Urinary bladder (tissue), 4 donors: ENCODE data around the gene SLX9. TPM values are rescaled to one million over a fixed set of nuclear protein-coding genes. Genes with fewer than 3 reads are reported as not detected.

Experiments used
- DNase-seq: peaks from one replicate; pipeline ENCODE4 v3.0.0-alpha.2; 2015; ENCODE audit errors: extremely low spot score
- H3K27ac ChIP-seq: one replicate; pipeline ENCODE4 v1.5.1; 2013; ENCODE audit warnings: low read depth, mild to moderate bottlenecking, moderate library complexity
- H3K36me3 ChIP-seq: one replicate; pipeline ENCODE4 v1.6.1; 2013; ENCODE audit warnings: mild to moderate bottlenecking, moderate library complexity; ENCODE audit not compliant: insufficient read depth
- H3K4me1 ChIP-seq: one replicate; pipeline ENCODE4 v1.6.1; 2013; ENCODE audit warnings: mild to moderate bottlenecking, moderate library complexity; ENCODE audit not compliant: insufficient read depth
- H3K4me3 ChIP-seq: one replicate; pipeline ENCODE4 v1.5.1; 2013; ENCODE audit warnings: low read depth, low read length
- WGBS: extraction: QIAGEN DNeasy Blood & Tissue Kit; methylation state at CpG from one replicate; pipeline ENCODE4 v1.1.7; 2013; 5-methylcytosine and 5-hydroxymethylcytosine counted together
- polyA plus RNA-seq: library from polyadenylated mRNA; stranded (reverse); fragments of 200-250 nt; gene quantifications from one replicate; pipeline ENCODE4 v1.2.3, GENCODE V29; 2013
- total RNA-seq: library from RNA; depleted of rRNA; stranded (reverse); fragments of >200 nt; gene quantifications from one replicate; pipeline ENCODE4 v1.2.3, GENCODE V29; 2014
- donor health status: healthy with polysubstance abuse.
- donor health status: healthy.

SLX9 gene
- total and polyA plus RNA-seq, 2 donors: 7.1 to 35.7 TPM

DNA sequence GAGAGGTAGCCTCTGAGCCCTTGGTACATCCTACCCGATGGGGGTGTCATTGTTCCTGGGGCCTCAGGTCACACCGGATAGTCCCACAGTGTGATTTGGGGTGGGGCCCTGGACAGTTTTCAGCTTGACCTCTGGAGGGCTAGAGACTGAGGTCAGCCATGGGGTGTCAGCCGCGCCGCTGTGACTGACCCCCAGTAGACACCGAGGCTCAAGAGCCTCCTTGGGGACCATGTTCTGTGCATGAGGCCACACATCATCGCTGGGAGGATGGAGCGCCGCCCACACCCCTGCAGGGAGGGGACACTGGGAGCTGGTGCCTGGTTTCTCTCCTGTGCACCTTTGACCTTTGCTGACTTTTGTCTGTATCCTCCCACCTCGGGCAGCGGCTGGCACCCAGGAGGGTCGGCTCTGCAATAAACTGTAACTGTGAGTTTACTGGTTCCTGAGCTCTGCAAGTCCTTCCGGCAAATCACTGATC is 41.8 kb upstream of the SLX9 start:
- no peaks in the 10 kb centered on the region for H3K4me1 ChIP-seq
- H3K27ac ChIP-seq: no peak overlapping the region
- WGBS: 73% methylated on average over 13 of the region's 13 CpGs
- DNase-seq: no peak
- H3K36me3 ChIP-seq: no peaks in the 10 kb centered on the region
- H3K4me3 ChIP-seq: no peak overlapping the region

DNA sequence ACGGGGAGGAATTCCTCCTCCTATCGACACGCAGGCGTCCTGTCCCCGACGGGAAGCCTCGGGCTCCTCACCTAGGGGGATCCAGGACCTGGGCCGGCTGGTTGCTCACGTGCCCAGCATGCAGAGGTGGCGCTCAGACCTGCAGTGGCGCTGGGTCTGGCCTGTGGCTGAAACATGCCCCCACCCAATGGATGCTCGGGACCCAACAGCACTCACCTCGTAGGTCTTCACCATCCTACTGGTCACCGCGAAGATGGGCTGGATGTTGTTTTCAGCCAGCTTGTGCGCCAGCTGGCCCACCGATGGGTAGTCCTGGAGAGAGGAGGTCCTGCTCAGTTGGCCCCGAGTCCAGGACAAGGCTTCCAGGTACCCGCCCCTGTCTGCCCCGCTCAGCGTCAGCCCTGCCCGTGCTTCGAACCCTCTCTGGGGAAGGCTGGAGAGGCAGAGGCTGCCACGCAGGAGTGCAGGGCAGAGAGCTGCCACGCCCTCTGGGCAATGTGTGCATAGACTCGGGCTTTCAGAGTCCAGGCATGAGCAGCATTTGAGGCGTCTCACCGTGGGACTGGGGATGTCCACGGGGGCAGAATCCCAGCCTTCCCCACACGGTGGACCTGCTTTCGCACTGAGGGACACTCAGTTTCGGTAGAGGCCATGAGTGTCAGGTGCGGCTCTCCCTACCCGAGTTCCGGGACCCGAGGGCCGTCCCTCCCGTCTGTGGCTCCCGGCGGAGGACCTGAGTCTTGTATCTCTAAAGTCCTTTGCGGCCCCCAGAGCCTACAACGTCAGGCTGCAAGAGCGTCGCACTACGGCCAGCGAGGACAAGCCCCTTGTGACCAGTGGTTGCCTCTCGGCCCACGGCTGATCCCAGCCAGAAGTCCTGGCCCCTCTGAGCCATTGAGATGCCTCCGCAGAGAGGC is 40.7 kb upstream of the SLX9 start:
- no peaks in the 10 kb centered on the region for H3K4me1 ChIP-seq
- no peak for DNase-seq
- 82% methylated on average over 49 of the region's 49 CpGs for WGBS
- no peak overlapping the region for H3K27ac ChIP-seq
- no peak overlapping the region for H3K4me3 ChIP-seq
- H3K36me3 ChIP-seq: no peaks in the 10 kb centered on the region

DNA sequence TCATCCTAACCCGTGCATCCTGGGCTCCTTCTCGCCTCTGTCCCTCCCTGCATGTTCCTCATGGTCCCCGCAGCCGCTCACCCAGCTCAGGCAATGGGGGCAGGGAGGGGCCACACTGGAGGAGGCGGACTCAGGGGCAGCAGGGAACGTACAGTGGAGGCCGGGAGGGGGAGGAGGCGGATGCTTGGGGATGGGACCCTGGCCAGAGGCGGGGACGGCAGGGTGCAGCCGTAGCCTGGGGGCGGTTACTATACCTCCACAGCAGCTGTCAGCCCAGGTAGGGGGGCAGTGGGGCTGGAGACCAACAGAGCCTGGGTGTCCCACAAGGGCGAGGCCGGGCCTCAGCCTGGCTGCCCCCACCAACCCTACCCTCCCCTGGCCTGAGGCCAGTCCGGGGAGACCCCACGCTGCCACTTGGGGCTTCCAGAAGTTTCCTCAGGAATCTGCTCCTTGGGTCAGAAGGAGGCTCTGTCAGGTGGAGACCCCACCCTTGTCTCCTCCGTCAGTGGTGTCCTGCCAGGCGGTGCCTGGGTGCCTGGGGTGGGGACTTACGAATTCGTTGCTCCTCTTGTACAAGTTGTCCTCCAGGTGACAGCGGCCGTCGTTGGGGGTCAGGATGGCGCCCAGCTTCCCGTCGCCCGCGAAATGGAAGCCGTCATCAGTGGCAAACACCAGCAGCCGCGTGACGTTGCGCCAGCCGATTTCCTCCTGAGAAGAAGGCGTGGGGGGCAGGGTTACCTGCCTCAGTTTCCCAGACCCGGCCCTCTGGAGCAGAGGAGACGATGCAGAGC is 39.9 kb upstream of the SLX9 start:
- Histone ChIP-seq H3K36me3 (no peaks in the 10 kb centered on the region), H3K4me3 (no peak overlapping the region), H3K27ac (no peak overlapping the region), H3K4me1 (no peaks in the 10 kb centered on the region)
- 85% methylated on average over 37 of the region's 37 CpGs for WGBS
- no peak for DNase-seq

DNA sequence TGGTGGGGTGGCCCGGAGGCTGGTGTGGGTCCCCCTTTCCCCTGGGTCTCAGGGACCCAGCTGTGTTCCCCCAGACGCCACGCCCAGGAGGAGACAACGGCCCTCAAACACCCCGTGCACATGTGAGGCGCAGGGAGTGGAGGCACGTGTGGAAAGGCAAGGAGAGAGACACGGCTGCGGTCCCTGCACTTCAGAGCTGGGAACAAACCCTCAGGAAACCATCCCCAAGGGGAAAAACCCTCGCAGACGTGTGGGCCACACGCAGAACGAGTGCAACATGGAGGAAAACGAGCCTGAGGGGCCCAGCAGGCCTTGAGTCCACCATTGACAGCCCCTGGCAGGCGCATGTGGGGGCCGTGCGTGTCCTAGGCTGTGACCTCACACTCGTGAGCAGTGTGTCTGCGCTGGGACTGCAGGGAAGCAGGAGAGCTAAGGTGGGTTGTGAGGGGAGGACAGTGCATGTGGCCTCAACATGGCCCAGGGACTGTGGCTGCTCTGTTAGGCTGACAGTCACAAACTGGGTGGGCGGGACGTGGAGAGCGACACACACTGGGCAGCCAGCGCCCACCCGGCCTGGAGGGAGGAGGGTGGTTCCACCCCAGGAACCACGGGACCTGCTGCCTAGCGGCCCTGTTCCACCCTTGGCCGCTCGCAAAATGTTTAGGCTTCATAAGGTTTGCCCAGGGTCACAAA is 39.1 kb upstream of the SLX9 start:
- no peaks in the 10 kb centered on the region for H3K36me3 ChIP-seq
- no peak overlapping the region for H3K4me3 ChIP-seq
- H3K4me1 ChIP-seq: no peaks in the 10 kb centered on the region
- no peak overlapping the region for H3K27ac ChIP-seq
- DNase-seq: no peak
- WGBS: 83% methylated on average over 28 of the region's 28 CpGs

DNA sequence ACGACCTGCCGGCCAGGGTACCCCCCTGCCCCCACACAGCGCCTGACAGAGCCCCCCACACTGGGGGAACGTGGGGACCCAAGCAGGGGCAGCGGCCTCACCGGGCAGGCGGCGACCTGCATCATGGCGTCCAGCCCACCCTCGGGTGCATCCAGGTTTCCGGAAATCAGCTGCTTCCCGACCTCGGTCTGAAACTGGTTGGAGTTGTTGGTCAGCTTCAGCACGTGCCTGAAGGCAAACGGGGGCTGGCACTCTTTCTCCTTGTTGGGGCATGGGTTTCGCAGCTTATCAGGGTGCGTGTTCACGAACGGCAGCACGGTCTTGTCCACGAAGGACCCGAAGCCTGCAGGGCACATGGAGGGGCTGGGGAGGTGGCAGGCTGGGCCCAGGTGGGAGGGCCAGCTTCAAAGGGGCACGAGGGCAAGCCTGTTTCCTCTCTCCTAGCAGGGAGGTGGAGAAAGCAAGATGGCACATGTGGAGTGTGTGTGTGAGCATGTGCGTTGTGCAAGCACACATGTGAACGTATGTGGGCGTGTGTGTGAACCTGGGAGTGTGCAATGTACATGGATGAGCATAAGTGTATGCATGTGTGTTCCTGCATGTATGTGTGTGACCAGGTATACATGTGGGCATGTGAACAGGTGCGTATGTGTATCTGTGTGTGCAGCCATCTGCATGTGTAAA is 38.3 kb upstream of the SLX9 start:
- 78% methylated on average over 27 of the region's 27 CpGs for WGBS
- H3K27ac ChIP-seq: no peak overlapping the region
- no peaks in the 10 kb centered on the region for H3K36me3 ChIP-seq
- no peak for DNase-seq
- no peaks in the 10 kb centered on the region for H3K4me1 ChIP-seq
- no peak overlapping the region for H3K4me3 ChIP-seq

DNA sequence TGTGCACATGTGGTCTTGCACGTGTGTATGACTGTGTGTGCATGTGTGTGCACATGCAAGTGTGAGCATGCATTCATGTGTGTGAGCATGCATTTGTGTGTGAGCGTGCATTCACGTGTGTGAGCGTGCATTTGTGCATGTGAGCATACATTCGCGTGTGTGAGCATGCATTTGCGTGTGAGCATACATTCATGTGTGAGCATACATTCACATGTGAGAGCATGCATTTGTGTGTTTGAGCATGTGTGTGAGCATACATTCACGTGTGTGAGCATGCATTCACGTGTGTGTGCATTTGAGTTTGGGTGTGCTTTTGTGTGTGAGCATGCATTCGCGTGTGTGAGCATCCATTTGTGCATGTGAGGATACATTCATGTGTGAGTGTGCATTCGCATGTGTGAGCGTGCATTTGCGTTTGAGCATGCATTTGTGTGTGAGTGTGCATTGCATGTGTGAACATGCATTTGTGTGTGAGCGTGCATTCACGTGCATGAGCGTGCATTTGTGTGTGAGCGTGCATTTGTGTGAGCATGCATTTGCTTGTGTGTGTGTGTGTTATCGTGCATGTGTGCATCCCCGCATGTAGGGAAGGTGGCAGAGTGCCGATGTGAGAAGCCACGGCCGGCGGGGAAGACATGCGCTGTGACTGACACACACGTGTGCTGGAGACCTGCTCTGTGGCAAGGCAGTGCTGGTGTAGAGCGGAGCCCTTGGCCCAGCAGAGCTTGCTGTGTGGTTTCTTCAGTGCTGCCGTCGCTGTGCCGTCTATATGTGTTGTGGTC is 37.4 kb upstream of the SLX9 start:
- 91% methylated on average over 30 of the region's 30 CpGs for WGBS
- DNase-seq: no peak

DNA sequence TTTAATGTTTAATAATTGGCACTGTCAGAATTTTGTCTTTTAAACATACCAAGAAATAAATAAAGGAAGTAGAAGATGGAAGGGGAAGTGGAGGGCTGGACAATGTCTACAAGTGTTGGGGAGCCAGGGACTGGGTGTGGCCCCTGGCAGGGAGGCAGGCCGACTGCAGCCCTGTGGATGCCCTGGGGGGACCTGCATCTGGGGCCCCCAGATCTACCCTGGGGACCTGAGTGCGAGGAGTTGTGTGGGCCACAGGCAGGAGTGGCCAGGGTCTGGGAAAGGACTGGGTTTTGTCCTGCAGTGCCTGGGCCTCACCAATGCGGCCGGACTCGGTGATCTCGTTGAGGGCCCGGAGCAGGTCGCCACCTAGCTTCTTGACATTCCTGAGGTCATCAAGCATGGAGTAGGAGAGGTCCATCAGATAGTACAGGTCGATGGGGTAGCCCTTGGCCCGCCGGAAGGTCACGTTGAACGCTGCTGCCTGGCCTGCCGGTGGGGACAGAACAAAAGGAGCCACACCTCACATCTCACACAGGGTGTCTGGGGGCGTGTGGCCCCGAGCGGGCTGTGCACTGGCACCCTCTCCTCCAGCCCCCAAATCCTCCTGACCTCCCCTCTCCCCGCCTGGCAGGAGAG is 36.7 kb upstream of the SLX9 start:
- no peak for DNase-seq
- no peaks in the 10 kb centered on the region for H3K4me1 ChIP-seq
- H3K4me3 ChIP-seq: no peak overlapping the region
- H3K27ac ChIP-seq: no peak overlapping the region
- WGBS: 86% methylated on average over 18 of the region's 18 CpGs
- no peaks in the 10 kb centered on the region for H3K36me3 ChIP-seq

More for the DNA sequence above, 37.4 kb upstream of the SLX9 start:
- Histone ChIP-seq H3K27ac (no peak overlapping the region), H3K36me3 (no peaks in the 10 kb centered on the region), H3K4me3 (no peak overlapping the region), H3K4me1 (no peaks in the 10 kb centered on the region)

DNA sequence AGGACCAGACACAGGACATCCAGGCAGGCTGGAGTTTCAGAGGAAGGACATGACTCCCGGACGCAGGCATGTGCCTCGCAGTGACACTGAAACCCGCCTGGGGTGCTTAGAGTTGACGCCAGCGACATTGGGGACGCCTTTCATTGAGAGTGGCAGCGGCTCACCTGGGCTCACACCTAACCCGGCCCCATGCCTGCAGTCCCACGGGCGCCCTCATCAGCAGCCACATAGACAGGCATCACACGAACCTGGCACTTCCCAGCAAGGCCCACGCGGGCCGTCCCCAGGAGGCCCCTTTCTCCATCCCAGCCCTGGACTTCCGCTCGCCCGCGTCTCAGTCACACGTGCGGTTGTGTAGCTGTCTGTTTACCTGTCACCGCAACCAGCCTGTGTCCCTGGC is 36.1 kb upstream of the SLX9 start:
- Histone ChIP-seq H3K36me3 (no peaks in the 10 kb centered on the region), H3K4me3 (no peak overlapping the region), H3K4me1 (no peaks in the 10 kb centered on the region), H3K27ac (no peak overlapping the region)
- WGBS: 89% methylated on average over 22 of the region's 22 CpGs
- DNase-seq: no peak

DNA sequence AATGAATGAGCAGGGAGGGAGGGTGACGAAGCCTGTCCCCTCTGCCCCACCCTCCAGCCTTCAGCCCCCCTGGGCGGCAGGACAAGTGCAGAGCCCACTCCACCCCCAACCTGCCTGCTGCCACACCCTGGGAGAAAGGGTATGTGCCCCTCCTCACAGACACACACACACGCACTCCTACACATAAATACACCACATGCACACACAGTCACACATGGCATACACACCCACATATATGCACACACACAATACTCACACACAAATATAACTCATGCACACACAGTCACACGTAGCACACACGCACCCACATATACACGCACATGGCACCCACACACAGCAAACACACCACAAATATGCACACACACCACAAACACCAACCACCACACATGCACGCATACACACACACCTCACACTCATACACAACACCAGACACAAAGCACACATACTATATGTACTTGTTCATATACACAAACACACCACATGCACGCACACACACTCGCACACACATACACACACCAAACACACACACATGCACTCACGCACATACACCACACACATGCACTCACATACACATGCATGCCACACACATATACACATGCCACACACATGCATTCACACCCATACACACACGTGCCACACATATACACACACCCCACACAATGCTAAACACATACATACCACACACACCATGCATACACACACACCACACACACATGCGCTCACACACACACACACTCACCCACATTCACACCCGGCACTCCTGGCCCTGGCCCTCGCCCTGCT is 35.5 kb upstream of the SLX9 start:
- no peak for DNase-seq
- H3K4me3 ChIP-seq: no peak overlapping the region
- WGBS: 91% methylated on average over 14 of the region's 14 CpGs
- no peaks in the 10 kb centered on the region for H3K4me1 ChIP-seq
- no peak overlapping the region for H3K27ac ChIP-seq
- no peaks in the 10 kb centered on the region for H3K36me3 ChIP-seq

DNA sequence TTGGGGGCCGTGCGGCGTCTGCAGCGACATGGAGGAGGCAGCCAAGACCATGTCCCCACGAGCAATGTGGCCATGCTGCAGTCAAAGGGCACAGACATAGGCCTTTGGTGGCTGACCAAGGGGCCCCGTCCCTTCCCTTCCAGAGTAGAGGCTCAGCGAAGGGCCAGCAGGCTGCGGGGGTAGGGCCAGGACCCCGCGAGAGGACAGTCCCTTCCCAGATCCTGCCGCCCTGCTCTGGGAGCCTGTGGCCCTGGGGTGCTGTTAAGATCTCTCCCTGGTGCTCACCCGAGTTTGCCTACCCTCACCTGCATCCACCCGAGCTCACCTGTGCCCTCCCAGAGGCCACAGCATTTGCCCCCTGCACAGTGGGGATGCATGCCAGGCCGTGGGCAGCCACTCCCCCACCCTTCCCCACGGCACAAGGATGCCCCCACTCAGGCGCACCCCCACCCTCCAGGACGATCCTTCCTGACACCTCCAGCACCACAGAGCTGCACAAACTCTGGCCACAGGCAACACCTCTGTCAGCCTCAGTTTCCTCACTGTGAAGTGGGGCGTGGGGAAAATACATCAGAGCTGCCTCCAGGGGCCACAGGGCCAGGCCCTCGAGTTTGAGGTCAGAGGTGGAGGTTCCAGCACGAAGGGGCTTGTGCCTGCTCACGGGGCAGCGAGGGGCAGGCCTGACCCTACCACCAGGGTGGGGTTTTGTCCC is 34.7 kb upstream of the SLX9 start:
- Histone ChIP-seq H3K4me3 (no peak overlapping the region), H3K27ac (no peak overlapping the region), H3K4me1 (no peaks in the 10 kb centered on the region), H3K36me3 (no peaks in the 10 kb centered on the region)
- WGBS: 89% methylated on average over 22 of the region's 22 CpGs
- no peak for DNase-seq

DNA sequence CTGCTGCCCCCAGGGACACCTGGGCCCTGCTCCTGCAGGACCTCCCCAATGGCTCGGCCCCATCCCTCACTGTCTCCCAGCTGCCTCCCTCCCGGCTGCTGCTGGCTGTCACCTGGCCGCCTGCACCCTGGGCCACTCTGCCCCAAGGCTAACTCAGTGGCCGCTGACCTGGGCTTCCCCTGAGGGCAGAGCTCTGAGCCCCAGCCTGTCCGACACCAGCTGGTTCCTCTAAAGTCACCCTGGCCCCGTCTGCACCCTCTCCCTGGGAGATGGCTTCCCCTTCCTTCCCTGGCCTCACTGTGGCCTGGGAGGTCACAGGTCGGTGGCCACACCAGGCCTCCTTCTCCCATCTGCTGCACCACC is 34.1 kb upstream of the SLX9 start:
- DNase-seq: no peak
- no peaks in the 10 kb centered on the region for H3K4me1 ChIP-seq
- no peak overlapping the region for H3K4me3 ChIP-seq
- WGBS: 84% methylated on average over 7 of the region's 7 CpGs
- no peaks in the 10 kb centered on the region for H3K36me3 ChIP-seq
- H3K27ac ChIP-seq: no peak overlapping the region
